Measurements from ENCODE around the gene STK40.

DNA sequence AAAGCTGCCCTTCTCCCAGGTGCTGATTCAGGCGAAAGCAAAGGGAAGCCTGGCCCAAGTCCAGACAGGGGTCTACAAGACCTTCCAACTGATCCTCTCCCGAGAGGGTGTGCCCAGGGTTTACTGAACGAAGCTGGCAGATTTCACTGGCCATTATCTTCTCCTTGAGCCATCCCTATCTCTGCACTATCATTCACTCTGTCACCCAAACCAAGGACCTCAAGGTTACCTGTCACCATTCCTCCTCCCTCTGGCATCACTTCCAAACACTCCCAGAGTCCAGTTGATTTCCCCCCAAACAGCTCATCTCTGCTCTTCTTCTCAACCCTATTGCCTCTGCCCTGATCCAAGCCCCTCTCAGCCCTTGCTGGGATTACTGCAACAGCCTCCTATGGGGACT is 4.9 kb downstream of the STK40 start:
- TF ChIP-seq, protein P1, sequence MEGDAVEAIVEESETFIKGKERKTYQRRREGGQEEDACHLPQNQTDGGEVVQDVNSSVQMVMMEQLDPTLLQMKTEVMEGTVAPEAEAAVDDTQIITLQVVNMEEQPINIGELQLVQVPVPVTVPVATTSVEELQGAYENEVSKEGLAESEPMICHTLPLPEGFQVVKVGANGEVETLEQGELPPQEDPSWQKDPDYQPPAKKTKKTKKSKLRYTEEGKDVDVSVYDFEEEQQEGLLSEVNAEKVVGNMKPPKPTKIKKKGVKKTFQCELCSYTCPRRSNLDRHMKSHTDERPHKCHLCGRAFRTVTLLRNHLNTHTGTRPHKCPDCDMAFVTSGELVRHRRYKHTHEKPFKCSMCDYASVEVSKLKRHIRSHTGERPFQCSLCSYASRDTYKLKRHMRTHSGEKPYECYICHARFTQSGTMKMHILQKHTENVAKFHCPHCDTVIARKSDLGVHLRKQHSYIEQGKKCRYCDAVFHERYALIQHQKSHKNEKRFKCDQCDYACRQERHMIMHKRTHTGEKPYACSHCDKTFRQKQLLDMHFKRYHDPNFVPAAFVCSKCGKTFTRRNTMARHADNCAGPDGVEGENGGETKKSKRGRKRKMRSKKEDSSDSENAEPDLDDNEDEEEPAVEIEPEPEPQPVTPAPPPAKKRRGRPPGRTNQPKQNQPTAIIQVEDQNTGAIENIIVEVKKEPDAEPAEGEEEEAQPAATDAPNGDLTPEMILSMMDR (IDR thresholded peaks at IDR 0.05): no peak
- TF ChIP-seq POLR2A (IDR thresholded peaks at IDR 0.05) (no peak), POLR2AphosphoS5 (IDR thresholded peaks at IDR 0.05) (no peak)

Data from upper lobe of left lung (tissue), 4 donors.